AG08396 (cell line): ENCODE data around the gene FGFR4.

Experiments used
- DNase-seq: peaks from one replicate; pipeline ENCODE4 v3.0.0; 2012; ENCODE audit warnings: low spot score, mixed read lengths

FGFR4 gene

GRCh38 chr5:177085985-177086653 lies 596 bp upstream of the FGFR4 start:
- no peak for DNase-seq

DNA sequence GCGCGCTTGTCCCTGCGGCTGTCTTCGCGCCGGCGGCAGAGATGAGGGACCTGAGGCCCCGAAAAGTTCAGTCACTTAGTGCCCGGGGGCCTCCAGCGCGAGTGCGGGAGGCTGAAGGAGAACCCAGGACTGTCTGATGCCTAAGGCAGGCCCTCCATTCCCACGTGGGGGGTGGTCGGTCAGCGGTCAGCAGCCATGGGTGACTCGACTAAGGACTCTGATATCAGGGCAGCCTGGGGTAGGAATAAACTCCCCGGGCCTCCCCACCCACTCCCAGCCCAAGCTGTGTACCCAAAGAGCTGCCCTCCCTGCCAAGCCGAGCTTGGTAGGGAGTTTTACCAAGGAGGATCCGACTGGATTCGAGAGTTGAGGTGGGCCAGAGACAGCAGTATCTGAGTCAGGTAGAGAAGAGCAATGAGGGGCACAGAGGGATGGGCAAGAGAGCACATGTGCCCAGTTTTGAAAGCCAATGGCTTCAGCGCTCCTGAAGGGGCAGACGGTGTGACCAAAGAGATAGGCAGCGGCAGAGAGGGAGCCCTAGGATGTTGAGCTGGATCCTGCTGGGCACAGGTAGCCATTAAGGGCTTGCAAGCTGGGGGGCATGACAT lies 787 bp downstream of the FGFR4 start:
- no peak for DNase-seq

GRCh38 chr5:177089127-177089526 lies 2.4 kb downstream of the FGFR4 start:
- DNase-seq: no peak

DNA sequence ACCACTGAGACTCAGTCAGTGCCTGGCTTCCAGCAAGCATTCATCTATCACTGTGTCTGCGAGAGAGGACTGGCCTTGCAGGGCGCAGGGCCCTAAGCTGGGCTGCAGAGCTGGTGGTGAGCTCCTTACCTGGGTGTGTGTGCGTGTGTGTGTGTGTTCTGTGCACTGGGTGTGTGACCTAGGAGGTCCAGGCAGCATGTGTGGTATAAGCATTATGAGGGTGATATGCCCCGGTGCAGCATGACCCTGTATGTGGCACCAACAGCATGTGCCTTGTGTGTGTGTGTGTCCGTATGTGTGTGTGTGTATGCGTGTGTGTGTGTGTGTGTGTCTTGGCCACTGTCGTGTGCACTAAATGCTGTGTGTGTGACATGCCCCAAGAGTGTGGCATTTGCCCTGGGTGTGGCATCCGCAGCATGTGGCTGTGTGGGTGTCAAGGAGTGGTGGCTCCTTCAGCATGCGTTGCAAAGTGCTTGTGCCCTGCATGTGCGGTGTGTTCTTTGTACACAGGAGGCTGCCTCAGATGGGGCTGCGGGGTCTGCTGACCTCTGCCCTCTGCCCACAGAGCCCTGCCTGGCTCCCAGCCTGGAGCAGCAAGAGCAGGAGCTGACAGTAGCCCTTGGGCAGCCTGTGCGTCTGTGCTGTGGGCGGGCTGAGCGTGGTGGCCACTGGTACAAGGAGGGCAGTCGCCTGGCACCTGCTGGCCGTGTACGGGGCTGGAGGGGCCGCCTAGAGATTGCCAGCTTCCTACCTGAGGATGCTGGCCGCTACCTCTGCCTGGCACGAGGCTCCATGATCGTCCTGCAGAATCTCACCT lies 3.3 kb downstream of the FGFR4 start:
- no peak for DNase-seq

GRCh38 chr5:177090813-177091212 lies 4.1 kb downstream of the FGFR4 start:
- no peak for DNase-seq

DNA sequence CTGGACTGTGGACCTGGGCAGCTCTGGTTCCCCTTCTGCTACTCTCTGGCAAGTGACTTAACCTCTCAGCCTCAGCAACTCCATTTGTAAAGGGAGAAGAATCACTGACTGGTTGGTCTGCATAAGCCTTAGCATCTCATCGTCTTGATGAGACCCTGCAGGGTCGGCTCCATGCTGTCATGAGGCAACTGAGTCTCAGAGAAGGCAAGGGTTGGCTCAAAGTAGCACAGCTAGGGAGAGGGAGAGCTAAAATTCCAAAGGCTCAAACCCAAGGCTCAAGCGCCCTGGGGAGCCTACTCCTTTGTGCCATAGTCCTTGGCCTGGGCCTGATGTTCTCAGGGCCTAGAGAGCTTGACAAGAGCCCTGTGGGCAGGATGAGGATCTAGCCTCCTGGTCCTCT lies 4.5 kb downstream of the FGFR4 start:
- no peak for DNase-seq

- no peak for DNase-seq
Observed at GRCh38 chr5:177092178-177093081, 5.7 kb downstream of the FGFR4 start.

DNA sequence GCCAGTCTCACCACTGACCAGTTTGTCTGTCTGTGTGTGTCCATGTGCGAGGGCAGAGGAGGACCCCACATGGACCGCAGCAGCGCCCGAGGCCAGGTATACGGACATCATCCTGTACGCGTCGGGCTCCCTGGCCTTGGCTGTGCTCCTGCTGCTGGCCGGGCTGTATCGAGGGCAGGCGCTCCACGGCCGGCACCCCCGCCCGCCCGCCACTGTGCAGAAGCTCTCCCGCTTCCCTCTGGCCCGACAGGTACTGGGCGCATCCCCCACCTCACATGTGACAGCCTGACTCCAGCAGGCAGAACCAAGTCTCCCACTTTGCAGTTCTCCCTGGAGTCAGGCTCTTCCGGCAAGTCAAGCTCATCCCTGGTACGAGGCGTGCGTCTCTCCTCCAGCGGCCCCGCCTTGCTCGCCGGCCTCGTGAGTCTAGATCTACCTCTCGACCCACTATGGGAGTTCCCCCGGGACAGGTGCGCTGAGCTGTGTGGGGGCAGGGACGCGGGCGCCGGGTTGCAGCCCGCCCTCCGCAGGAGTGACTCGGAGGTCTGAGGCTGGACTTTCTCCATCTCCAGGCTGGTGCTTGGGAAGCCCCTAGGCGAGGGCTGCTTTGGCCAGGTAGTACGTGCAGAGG lies 6.5 kb downstream of the FGFR4 start:
- DNase-seq: no peak

DNA sequence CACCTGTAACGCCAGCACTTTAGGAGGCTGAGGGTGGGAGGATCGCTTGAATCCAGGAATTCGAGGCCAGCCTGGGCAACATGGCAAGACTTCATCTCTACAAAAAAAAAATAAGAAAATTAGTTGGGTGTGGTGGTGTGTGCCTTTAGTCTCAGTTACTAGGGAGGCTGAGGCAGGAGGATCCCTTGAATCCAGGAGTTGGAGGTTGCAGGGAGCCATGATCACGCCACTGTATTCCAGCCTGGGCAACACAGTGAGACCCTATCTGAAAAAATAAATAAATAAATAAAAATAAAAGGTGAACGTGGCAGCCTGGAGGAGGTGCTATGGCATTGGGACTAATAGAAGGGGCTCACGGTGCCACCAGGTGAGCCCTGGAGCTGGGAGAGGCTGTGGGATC lies 7.1 kb downstream of the FGFR4 start:
- DNase-seq: no peak

- peak; percentile 90 for DNase-seq
Observed at GRCh38 chr5:177094224-177095087, 7.7 kb downstream of the FGFR4 start.

- DNase-seq: no peak
Observed at GRCh38 chr5:177095088-177095669, 8.5 kb downstream of the FGFR4 start.

- DNase-seq: no peak
Observed at GRCh38 chr5:177096162-177097015, 9.7 kb downstream of the FGFR4 start.

DNA sequence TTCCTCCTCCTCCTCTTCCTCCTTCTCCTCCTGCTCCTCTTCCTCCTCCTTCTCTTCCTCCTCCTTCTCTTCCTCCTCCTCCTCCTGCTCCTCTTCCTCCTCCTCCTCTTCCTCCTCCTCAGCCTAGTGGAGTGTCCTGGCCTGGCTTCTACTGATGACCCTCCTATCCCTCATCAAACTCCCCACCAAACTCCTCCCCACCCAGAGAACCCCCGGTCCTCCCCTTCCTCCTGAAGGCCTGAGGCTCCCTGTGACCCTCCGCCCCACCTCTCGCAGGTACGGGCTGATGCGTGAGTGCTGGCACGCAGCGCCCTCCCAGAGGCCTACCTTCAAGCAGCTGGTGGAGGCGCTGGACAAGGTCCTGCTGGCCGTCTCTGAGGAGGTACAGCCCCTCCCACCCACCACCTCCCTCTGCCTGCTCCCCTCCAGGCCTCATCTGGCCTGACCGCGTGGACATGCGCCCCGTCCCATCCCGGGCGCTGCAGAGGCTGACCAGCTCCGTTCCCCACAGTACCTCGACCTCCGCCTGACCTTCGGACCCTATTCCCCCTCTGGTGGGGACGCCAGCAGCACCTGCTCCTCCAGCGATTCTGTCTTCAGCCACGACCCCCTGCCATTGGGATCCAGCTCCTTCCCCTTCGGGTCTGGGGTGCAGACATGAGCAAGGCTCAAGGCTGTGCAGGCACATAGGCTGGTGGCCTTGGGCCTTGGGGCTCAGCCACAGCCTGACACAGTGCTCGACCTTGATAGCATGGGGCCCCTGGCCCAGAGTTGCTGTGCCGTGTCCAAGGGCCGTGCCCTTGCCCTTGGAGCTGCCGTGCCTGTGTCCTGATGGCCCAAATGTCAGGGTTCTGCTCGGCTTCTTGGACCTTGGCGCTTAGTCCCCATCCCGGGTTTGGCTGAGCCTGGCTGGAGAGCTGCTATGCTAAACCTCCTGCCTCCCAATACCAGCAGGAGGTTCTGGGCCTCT lies 10.6 kb downstream of the FGFR4 start:
- no peak for DNase-seq

DNA sequence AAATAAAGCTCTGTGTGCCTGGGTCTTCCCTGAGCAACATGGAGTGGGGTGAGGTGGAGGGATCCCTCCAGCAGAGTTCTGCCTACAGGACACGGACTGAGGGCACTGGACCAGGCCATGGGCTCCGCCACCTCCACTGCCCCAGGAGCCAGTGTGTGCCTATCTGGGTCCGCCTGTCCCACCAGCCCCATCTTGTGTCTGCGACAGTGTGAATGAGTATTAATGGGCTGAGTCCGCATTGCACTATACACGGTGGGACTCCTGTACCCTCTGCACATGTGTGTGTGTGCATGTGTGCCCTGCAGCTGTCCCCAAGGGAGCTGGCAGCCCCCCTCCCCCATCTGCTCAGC lies 11.4 kb downstream of the FGFR4 start:
- no peak for DNase-seq

DNA sequence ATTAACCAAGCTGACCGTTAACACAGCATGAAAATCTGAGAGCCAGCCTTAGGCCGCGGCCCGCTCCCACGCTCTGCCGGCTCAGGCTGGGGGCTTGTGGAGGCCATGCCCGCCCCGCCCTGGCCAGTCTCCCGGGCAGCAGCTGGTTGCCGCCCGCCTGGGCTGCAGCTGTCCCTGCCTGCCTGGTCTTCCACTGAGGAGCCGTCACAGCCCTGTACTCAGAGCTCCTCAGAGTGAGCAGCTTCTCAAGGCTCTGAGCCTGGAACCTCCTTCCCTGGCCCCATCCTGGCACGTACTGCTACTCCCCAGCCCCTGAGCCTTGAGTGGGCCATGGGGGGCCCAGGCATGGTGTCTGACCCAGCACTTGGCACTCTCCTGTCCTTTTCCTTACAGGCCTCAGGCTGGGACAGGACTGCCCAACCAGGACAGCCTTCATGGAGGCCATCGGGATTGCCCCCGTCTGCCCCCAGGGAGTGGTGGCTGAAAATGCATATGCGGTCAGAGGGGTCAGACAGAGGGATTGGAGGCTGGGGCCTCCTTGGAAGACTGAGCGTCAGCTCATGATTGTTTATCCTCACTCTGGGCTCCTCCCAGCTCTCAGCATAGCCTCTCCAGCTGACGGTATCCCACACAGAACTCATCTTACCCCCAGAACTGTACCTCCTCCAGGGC lies 11.9 kb downstream of the FGFR4 start:
- DNase-seq: peak; percentile 60

DNA sequence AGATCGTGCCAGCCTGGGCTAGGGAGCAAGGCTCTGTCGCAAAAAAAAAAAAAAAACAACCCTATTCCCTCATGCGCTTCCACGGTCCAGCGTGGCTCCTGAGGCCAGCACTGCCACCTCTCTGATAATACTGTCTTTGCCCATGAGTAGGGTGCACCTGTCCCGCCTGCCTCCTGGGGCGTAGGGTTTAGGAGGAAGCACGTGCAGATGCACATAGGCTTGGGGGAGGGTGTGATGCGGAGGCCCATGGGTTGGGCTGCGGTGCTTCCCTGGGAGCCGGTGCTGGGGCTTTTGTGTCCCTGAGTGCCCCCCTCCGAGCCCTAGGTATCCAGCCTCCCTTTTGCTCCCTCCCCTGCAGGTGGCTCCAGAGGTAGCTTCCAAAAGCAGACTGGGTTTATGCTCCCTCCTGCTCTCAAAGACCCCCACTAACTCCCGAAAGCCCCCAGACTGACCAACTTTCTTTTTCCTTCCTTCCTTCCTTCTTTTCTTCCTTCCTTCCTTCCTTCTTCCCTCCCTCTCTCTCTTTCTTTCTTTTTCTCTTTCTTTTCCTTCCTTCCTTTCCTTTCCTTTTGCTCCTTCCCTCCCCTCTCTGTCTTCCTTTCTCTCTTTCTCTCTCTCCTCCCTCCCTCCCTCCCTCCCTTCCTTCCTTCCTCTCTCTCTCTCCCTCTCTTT lies 12.8 kb downstream of the FGFR4 start:
- DNase-seq: no peak

GRCh38 chr5:177100714-177101121 lies 14.0 kb downstream of the FGFR4 start:
- peak; percentile 80 for DNase-seq
